Posterior cingulate gyrus (tissue), 11 donors: ENCODE results near the gene SUN1.
A peak's percentile ranks its signal among the peaks of the same experiment; 100 is the strongest.

Experiments
- DNase-seq, 10 donors: peaks; one replicate each; pipeline versions ENCODE4 v3.0.0 to v3.0.0-alpha.2; 2020 to 2021; ENCODE audit warnings: mixed read lengths in 3 of 10
- intact Hi-C: fragments of 100-400 bp; cut with DNase I; formaldehyde crosslinking; loops from one replicate; pipeline ENCODE4 v1.15.1; 2023

The SUN1 gene

DNA sequence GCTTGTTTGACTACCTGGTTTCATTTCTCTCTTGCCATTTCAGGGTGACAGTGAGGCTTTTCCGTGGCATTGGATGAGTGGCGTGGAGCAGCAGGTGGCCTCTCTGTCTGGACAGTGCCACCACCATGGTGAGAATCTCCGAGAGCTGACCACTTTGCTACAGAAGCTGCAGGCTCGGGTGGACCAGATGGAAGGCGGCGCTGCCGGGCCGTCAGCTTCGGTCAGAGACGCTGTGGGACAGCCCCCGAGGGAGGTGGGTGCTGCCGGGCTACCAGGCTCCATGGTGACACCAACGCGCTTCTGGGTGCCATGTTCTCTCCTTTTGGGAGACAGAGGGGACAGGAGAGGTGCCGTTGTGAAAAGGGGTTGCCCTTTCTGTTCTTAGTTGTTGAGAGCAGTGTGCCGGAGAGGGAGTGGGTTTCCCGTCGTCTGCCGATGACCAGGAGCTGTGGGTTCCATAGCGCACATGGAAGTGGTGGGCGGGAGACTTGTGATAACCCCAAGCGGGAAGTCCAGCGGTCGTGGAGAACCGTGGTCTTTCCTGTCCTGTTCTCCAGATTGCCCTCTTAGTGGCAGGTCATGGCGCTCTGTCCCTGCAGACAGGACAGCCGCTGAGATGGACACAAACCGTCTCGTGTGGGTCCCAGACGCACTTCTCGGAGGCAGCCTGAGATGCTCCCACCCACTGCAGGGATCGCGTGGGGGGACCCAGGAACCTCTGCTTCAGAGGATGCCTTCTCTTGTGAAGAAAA is 21.3 kb downstream of the SUN1 start:
- peak in 2 of 10 donors; percentile 8 to 70 for DNase-seq
- intact Hi-C loops = no loop called here

DNA sequence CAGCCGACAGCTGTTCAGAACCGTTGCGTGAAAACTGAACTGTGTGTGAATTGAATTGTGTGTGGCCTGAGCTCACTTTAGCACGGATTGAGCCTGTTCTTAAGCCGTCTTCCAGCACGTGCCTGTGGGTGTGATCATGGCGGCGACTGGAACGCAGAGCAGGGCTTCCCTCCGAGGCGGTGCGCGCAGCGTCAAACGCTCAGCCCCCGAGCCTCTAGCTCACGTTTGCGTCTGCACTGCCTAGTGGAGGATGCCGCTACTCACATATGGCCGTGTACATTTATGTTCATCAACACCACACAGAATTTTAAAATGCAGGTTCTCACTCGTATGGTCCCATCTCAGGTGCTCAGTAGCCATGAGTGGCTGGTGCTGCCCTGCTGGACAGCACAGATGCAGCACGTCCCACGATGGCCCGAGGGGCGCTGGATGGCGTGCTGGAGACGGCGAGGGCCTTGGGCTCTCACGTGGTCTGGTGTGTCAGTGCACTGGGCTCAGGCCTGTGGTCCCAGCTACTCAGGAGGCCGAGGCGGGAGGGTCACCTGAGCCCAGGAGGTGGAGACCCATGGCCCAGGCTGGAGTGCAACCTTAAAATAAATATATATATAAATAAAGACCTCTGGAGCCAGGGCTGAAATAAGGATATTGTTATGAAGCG is 22.0 kb downstream of the SUN1 start:
- peak in 3 of 10 donors; percentile 71 to 89 (median 86) for DNase-seq

DNA sequence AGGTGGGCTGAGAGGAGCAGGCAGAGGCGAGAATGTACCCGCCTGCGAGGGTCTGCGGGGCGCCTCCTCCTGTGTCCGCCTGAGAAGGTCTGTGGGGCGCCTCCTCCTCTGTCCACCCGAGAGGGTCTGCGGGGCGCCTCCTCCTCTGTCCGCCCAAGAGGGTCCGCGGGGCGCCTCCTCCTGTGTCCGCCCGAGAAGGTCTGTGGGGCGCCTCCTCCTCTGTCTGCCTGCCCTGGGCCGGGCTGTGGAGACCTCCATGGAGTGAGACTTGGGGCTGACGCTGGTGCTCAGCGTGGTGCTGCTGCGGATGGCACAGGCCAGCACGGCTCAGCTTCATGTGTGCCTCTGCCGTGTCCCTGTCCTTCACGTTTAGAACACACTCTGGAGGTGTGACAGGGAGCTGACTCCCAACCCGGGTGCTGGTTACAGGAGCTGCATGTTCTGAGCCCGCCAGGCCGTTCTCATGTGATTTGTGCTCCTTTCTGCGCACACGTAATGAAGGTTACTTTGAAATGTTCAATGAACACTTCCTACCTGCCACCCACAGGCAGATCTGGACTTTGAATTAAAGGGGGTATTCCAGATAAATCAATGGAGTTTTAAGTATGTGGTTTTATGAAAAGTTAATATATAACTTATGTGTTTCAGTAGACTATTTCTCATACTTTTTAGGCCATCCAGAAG is 23.6 kb downstream of the SUN1 start:
- intact Hi-C loops = no loop called here
- peak in 2 of 10 donors; percentile 66 to 79 for DNase-seq

More for the DNA sequence above, 22.0 kb downstream of the SUN1 start:
- intact Hi-C loops = no loop called here

DNA sequence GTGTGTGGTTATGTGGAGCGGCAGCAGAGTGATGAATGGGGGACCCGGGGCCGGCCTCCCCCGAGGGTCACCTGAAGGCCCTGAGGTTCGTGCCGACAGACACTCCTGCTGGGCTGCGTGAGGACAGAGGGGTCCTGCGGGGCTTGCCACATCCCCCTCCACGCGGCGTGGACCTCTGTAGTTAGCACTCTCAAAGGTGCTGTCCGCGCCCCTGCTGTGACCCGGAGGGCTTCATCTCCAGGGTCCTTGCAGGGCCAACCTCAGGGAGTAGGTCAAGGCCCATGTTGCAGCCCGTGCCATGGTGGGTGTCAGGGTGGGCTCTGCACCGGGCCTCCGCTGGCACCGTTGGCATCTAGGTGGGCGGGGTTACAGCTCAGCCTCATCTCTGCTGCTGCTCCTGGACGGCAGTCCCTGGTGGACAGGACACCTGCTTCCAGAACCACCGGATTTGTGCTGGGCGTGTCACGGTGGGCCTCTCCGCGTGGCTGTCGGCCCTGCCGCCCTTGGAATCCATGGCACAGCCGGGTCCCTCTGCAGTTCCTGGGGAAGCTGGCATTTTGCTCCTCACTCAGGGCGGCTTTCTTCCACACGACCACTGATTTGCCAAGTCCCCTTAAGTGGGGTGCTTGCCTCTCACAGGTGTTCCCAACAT is 24.3 kb downstream of the SUN1 start:
- peak in 2 of 10 donors; percentile 62 to 70 for DNase-seq
- intact Hi-C loops = no loop called here

DNA sequence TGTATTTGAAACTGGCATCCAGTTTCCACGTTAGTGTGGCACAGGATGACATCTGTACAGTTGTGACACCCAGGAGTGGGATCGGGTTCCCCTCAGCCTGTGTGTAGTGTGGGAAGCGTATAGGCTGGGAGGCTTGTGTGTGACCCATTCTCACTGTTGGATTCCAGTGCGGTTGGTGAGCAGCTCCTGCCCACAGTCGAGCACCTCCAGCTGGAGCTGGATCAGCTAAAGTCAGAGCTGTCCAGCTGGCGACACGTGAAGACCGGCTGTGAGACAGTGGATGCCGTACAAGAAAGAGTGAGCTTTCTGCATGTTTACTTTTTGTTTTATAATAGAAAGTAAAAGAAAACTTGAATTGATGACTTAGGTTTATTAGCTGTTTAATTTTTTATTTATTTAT is 25.4 kb downstream of the SUN1 start:
- peak in 1 of 10 donors; percentile 66 for DNase-seq
- intact Hi-C loops = no loop called here

- intact Hi-C loops = loop anchor here (10.0 kb wide), 1 partner anchor 545 kb away; no protein-coding TSS in a partner anchor
- DNase-seq = peak in 1 of 10 donors; percentile 53
These were observed 27.2 kb downstream of the SUN1 start for GRCh38 chr7:859359-860030.

- DNase-seq = peak in 6 of 10 donors; percentile 56 to 95 (median 80)
- intact Hi-C loops = loop anchor here (10.0 kb wide), 1 partner anchor 545 kb away; no protein-coding TSS in a partner anchor
These were observed 27.9 kb downstream of the SUN1 start for GRCh38 chr7:860149-860548.

DNA sequence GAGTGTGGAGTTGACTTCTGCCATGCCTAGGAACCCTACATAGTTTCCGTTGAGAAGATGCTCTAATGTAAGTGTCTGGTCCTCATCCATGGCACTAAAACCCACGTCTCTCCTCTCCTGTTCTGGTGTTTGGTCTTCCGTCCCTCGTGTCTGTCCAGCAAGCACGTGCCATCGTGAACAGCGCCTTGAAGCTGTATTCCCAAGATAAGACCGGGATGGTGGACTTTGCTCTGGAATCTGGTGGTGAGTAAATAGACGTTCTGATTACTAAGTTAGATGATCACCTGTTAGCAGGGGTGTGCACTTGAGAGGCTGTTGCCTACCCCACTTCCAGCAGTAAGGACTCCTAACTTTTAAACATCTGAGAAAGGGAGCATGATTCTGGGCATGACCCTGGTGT is 28.9 kb downstream of the SUN1 start:
- peak in 1 of 10 donors; percentile 19 for DNase-seq
- intact Hi-C loops = loop anchor here (10.0 kb wide), 1 partner anchor 546 kb away; no protein-coding TSS in a partner anchor

- intact Hi-C loops = loop anchor here (10.0 kb wide), 1 partner anchor 547 kb away; no protein-coding TSS in a partner anchor
- peak in 1 of 10 donors; percentile 14 for DNase-seq
These were observed 29.9 kb downstream of the SUN1 start for GRCh38 chr7:862157-862556.

- intact Hi-C loops = loop anchor here (10.0 kb wide), 1 partner anchor 548 kb away; no protein-coding TSS in a partner anchor
- no peak for DNase-seq
These were observed 30.8 kb downstream of the SUN1 start for GRCh38 chr7:863106-863505.

- DNase-seq = peak in 2 of 10 donors; percentile 48 to 84
- intact Hi-C loops = loop anchor here (10.0 kb wide), 1 partner anchor 551 kb away; no protein-coding TSS in a partner anchor
These were observed 33.6 kb downstream of the SUN1 start for GRCh38 chr7:865921-866320.

GRCh38 chr7:867001-867405 is 34.7 kb downstream of the SUN1 start:
- peak in 5 of 10 donors; percentile 46 to 86 (median 75) for DNase-seq
- intact Hi-C loops = loop anchor here (10.0 kb wide), 1 partner anchor 552 kb away; no protein-coding TSS in a partner anchor

GRCh38 chr7:867406-868188 is 35.3 kb downstream of the SUN1 start:
- peak in 4 of 10 donors; percentile 67 to 92 (median 84) for DNase-seq
- intact Hi-C loops = loop anchor here (10.0 kb wide), 1 partner anchor 553 kb away; no protein-coding TSS in a partner anchor

DNA sequence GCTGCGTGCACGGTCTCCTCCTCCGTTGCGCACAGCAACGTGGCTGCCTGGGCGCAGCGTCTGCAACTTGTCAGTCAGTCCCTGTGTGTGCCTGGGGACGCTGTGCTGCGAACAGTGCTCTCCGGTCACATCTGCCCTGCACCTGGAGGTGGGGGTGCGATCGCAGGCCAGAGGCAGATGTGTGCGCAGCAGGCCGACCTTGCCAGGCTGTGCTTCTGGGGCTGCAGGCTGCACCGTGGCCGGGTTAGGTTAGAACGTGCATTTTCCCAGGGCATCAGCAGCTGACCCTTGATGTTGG is 35.9 kb downstream of the SUN1 start:
- intact Hi-C loops = loop anchor here (10.0 kb wide), 1 partner anchor 553 kb away; no protein-coding TSS in a partner anchor
- DNase-seq = peak in 2 of 10 donors; percentile 82 to 91

GRCh38 chr7:869348-869747 is 37.1 kb downstream of the SUN1 start:
- DNase-seq = peak in 1 of 10 donors; percentile 40
- intact Hi-C loops = loop anchor here (10.0 kb wide), 1 partner anchor 555 kb away; no protein-coding TSS in a partner anchor

DNA sequence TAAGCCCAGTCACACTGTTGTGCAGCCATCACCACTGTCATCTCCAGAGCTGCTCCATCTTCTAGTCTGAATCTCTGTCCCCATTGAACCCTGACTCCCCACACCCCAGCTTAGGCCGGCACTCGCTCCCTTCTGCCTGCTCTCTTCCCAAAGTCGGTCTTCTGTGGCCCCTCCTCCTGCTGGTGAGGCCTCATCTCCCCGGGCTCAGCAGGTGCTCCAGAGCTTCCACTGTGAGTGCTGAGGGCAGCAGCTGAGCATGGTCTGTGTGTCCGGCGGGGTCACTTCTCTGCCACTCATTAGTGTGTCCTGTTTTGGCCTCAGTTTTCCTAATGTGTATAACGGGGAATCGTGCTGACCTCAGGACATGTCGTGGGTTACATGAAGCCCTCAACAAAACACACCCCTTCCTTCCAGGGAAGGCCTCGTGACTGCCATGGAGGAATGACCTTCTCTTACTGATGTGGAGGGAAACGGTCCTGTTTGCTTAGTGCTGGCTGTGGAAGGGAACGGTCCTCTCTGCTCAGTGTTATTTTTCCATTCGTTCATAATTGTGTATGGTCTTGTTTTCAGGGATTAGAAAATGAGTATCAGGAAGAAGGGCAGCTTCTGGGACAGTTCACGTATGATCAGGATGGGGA is 39.7 kb downstream of the SUN1 start:
- intact Hi-C loops = loop anchor here (2.0 kb wide), 1 partner anchor 55 kb away; no protein-coding TSS in a partner anchor
- peak in 1 of 10 donors; percentile 25 for DNase-seq

DNA sequence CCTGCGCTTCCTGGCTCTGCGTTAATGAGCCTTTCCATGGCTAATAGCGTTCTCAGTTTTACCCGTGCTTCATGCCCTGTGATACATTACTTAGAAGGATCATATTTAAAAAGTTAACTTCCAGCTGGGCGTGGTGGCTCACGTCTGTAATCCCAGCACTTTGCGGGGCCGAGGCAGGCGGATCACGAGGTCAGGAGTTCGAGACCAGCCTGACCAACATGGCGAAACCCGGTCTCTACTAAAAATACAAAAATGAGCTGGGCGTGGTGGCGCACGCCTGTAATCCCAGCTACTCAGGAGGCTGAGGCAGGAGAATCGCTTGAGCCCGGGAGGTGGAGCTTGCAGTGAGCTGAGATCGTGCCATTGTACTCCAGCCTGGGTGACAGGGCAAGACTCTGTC is 40.4 kb downstream of the SUN1 start:
- DNase-seq = peak in 2 of 10 donors; percentile 40 to 61
- intact Hi-C loops = loop anchor here (1.0 to 2.0 kb wide), 2 partner anchors 56 to 86 kb away; no protein-coding TSS in a partner anchor
